Activated CD4-positive, alpha-beta T cell treated with anti-CD3 and anti-CD28 coated beads, Interleukin-2, amount 10 ng/mL, durations not matched to agents 24 days and 14 days (primary cell): ENCODE results near the gene CHRND. TPM values are rescaled to one million over a fixed set of nuclear protein-coding genes. Genes with fewer than 3 reads are reported as not detected.

ENCODE experiments used
- DNase-seq: peaks from one replicate; pipeline ENCODE4 v3.0.0; 2022
- H3K27ac Mint-ChIP-seq: one replicate; pipeline ENCODE4 v1.8.0; 2022; ENCODE audit warnings: mild to moderate bottlenecking, mixed read lengths
- H3K27me3 Mint-ChIP-seq: one replicate; pipeline ENCODE4 v1.8.0; 2022; ENCODE audit warnings: mixed read lengths
- H3K36me3 Mint-ChIP-seq: one replicate; pipeline ENCODE4 v1.8.0; 2022; ENCODE audit warnings: low read depth, mild to moderate bottlenecking, mixed read lengths
- H3K4me1 Mint-ChIP-seq: one replicate; pipeline ENCODE4 v1.8.0; 2021; ENCODE audit warnings: mixed read lengths
- H3K4me3 Mint-ChIP-seq: one replicate; pipeline ENCODE4 v1.8.0; 2022; ENCODE audit warnings: mild to moderate bottlenecking, moderate library complexity, mixed read lengths
- H3K9me3 Mint-ChIP-seq: one replicate; pipeline ENCODE4 v1.8.0; 2021; ENCODE audit warnings: mixed read lengths
- intact Hi-C: fragments of 100-400 bp; cut with micrococcal nuclease; formaldehyde crosslinking; loops from one replicate; pipeline ENCODE4 v1.15.1; 2023
- total RNA-seq: library from RNA; stranded (reverse); gene quantifications from 2 replicates; pipeline ENCODE4 v1.2.3, GENCODE V29; 2022

Gene CHRND
- total RNA-seq, 1 donor from 2014 or later, result not detected

DNA sequence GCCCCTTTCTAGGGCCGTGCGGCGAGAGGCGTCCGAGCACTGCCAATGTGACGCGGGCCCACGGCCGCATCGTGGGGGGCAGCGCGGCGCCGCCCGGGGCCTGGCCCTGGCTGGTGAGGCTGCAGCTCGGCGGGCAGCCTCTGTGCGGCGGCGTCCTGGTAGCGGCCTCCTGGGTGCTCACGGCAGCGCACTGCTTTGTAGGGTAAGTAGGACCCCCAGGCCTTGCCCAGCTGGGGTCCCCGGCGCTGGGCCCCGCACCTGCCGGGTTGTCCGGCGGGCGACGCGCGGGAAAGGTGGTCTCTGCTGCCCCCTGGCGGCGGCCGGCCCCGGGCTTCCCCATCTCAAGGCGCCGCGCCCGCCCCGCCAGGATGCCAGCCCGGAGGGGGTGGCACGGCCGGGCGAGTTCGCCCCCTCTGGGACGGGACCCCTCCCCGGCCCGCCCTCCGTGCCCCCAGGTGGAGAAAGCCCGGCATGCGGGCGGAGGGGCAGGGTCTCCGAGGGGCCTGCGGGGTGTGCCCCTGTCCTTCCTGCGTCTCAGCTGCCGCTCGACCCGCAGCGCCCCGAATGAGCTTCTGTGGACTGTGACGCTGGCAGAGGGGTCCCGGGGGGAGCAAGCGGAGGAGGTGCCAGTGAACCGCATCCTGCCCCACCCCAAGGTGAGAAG is 3.9 kb upstream of the CHRND start:
- no peak overlapping the region for H3K27ac Mint-ChIP-seq
- peak; percentile 90 for DNase-seq
- no peak overlapping the region for H3K4me3 Mint-ChIP-seq
- no peaks in the 10 kb centered on the region for H3K9me3 Mint-ChIP-seq
- H3K27me3 Mint-ChIP-seq, result peaks cover 28% of the 10 kb centered on the region
- H3K36me3 Mint-ChIP-seq, result no peaks in the 10 kb centered on the region
- intact Hi-C loops, result loop anchor here (2.0 kb wide), 1 partner anchor 75 kb away; no protein-coding TSS in a partner anchor
- peaks cover 2% of the 10 kb centered on the region for H3K4me1 Mint-ChIP-seq

DNA sequence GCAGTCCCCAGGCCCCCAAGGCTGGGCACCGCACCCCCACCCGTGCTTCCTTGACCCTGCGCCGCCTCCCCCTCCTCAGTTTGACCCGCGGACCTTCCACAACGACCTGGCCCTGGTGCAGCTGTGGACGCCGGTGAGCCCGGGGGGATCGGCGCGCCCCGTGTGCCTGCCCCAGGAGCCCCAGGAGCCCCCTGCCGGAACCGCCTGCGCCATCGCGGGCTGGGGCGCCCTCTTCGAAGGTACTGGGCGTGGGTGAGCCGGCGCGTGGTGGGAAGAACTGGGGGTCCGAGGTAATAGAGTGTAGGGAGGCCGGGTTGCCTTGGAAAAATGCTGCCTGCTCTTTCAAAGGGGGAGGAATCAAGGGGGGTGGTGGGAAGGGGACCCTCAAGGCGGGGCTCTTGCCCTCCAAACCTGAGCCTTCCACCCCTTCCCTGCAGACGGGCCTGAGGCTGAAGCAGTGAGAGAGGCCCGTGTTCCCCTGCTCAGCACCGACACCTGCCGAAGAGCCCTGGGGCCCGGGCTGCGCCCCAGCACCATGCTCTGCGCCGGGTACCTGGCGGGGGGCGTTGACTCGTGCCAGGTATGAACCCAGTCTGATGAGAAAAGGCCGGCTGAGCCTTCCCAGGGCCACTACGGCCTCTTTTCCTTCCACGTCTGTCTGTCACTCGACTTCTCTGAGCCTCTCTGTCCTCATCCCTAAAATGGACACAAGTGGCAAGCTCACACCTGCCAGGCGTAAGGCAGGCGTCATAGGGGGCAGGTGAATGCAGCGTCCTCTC is 3.1 kb upstream of the CHRND start:
- H3K27ac Mint-ChIP-seq, result no peak overlapping the region
- DNase-seq, result no peak
- no peaks in the 10 kb centered on the region for H3K9me3 Mint-ChIP-seq
- peaks cover 2% of the 10 kb centered on the region for H3K4me1 Mint-ChIP-seq
- H3K27me3 Mint-ChIP-seq, result peaks cover 31% of the 10 kb centered on the region
- H3K4me3 Mint-ChIP-seq, result peak overlapping the region; percentile 47
- intact Hi-C loops, result loop anchor here (2.0 kb wide), 1 partner anchor 76 kb away; no protein-coding TSS in a partner anchor
- no peaks in the 10 kb centered on the region for H3K36me3 Mint-ChIP-seq

DNA sequence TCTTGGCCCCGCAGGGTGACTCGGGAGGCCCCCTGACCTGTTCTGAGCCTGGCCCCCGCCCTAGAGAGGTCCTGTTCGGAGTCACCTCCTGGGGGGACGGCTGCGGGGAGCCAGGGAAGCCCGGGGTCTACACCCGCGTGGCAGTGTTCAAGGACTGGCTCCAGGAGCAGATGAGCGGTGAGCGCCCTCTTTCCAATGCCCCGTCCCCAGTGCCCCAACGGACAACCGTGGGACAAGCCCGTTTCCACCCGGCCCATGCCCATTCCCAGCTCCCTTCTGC is 2.6 kb upstream of the CHRND start:
- Mint-ChIP-seq H3K4me1 (peaks cover 3% of the 10 kb centered on the region), H3K36me3 (no peaks in the 10 kb centered on the region), H3K27me3 (peaks cover 33% of the 10 kb centered on the region), H3K27ac (no peak overlapping the region), H3K9me3 (no peaks in the 10 kb centered on the region), H3K4me3 (peak overlapping the region; percentile 47)
- DNase-seq, result no peak
- intact Hi-C loops, result loop anchor here (2.0 kb wide), 1 partner anchor 77 kb away; no protein-coding TSS in a partner anchor

DNA sequence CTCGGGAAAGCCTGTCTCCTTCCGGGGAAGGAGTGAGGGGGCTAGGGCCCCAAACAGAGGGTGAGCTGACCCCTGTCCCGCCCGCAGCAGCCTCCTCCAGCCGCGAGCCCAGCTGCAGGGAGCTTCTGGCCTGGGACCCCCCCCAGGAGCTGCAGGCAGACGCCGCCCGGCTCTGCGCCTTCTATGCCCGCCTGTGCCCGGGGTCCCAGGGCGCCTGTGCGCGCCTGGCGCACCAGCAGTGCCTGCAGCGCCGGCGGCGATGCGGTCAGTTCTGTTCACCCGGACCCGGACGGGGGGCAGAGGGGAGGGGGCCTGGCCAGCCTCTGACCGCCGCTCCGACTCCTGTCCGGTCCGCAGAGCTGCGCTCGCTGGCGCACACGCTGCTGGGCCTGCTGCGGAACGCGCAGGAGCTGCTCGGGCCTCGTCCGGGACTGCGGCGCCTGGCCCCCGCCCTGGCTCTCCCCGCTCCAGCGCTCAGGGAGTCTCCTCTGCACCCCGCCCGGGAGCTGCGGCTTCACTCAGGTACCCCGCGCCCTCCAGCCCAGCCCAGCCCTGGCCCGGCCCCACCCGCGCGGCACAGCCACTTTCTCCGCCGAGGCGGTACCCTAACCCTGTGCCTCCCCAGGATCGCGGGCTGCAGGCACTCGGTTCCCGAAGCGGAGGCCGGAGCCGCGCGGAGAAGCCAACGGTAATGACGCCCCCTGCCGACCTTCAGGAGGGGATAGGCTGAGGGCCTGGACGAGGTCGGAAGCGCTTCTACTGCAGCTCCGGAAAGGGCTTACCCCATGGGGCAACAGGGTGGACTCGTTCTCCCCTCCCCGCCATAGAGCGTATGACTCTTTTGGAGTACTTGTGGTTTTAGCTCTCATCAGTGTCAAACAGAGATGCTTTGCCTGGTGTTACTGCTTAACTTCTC is 2.0 kb upstream of the CHRND start:
- Mint-ChIP-seq H3K4me1 (peaks cover 6% of the 10 kb centered on the region), H3K27me3 (peaks cover 33% of the 10 kb centered on the region), H3K9me3 (no peaks in the 10 kb centered on the region), H3K27ac (no peak overlapping the region), H3K36me3 (no peaks in the 10 kb centered on the region), H3K4me3 (peak overlapping the region; percentile 41)
- intact Hi-C loops, result loop anchor here (2.0 kb wide), 1 partner anchor 77 kb away; no protein-coding TSS in a partner anchor
- DNase-seq, result peak; percentile 70

DNA sequence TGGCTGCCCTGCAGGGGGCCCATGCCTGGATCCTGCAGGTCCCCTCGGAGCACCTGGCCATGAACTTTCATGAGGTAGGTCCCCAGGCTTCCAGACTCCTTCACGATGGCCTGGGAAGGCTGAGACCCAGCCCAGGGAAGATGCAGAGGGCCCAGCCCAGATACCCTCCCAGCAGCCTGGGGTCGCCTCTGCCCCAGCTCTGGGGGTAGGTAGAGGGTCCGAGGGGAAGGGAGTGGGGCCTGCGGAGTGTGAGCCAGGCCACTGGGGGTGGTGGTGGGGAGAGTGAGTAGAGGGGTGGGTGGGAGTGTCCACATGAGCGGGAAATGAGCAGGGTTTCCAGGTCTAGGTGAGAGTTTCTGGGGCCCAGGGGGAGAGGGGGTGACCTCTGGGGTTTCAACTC is 1.2 kb upstream of the CHRND start:
- intact Hi-C loops, result no loop called here

DNA sequence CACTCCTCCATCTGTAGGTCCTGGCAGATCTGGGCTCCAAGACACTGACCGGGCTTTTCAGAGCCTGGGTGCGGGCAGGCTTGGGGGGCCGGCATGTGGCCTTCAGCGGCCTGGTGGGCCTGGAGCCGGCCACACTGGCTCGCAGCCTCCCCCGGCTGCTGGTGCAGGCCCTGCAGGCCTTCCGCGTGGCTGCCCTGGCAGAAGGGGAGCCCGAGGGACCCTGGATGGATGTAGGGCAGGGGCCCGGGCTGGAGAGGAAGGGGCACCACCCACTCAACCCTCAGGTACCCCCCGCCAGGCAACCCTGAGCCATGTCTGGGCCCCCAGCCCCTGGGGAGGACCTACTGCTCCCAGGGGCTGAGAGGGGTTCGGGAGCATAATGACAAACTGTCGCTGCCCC is 761 bp upstream of the CHRND start:
- DNase-seq, result no peak
- intact Hi-C loops, result no loop called here
- Mint-ChIP-seq H3K27ac (no peak overlapping the region), H3K4me1 (peaks cover 7% of the 10 kb centered on the region), H3K27me3 (peaks cover 28% of the 10 kb centered on the region), H3K4me3 (no peak overlapping the region), H3K9me3 (no peaks in the 10 kb centered on the region), H3K36me3 (no peaks in the 10 kb centered on the region)

More for the DNA sequence above, 1.2 kb upstream of the CHRND start:
- H3K4me1 Mint-ChIP-seq, result peaks cover 7% of the 10 kb centered on the region
- no peak for DNase-seq
- no peaks in the 10 kb centered on the region for H3K36me3 Mint-ChIP-seq
- no peak overlapping the region for H3K4me3 Mint-ChIP-seq
- no peaks in the 10 kb centered on the region for H3K9me3 Mint-ChIP-seq
- no peak overlapping the region for H3K27ac Mint-ChIP-seq
- peaks cover 28% of the 10 kb centered on the region for H3K27me3 Mint-ChIP-seq

DNA sequence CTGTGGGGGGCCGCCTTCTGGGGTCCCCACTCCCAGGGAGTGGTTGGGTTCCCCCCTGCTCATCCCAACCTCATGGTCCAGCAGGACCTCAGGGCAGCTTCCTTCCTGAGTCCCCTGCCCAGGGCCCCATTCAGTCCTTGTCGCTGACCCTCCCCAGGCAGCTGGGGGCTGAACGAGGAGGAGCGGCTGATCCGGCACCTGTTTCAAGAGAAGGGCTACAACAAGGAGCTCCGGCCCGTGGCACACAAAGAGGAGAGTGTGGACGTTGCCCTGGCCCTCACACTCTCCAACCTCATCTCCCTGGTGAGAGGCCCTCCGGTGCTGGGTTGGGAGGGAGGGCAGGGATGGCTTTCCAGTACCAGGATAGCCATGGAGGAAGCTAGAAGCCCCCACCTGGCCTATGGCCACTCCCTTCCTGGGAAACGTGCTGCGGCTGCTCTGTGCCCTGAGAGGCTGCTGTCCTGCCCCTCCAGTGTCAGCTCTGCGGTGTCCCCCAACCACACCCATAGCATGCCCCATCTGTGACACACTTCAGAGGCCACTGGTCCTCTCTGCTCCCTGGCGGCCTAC is 497 bp downstream of the CHRND start:
- DNase-seq, result no peak
- no peaks in the 10 kb centered on the region for H3K9me3 Mint-ChIP-seq
- no peak overlapping the region for H3K27ac Mint-ChIP-seq
- H3K4me1 Mint-ChIP-seq, result peaks cover 6% of the 10 kb centered on the region
- intact Hi-C loops, result no loop called here
- H3K36me3 Mint-ChIP-seq, result no peaks in the 10 kb centered on the region
- no peak overlapping the region for H3K4me3 Mint-ChIP-seq
- H3K27me3 Mint-ChIP-seq, result peaks cover 24% of the 10 kb centered on the region

DNA sequence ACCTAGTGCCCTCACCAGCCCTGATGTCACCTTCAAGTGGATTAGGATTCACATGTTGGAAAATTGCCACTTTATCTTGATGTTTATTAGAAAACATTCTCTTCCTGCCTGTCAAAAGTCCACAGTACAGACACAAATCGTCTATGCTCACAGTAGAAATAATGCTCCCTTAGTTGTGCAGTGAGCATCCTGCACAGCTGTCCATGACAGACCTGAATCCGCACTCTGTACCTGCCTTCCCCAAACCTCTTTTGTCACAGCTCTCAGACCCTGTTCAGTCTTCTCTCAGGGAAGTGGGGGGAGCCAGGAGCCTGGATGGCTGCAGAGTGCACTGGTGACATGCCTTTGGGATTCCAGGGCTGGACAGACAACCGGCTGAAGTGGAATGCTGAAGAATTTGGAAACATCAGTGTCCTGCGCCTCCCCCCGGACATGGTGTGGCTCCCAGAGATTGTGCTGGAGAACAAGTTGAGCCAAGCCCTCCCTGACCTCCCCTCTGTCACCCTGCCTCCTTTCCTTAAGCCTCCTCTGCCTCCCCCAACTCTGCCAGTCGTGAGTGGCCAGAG is 2.0 kb downstream of the CHRND start:
- no peak overlapping the region for H3K4me3 Mint-ChIP-seq
- H3K36me3 Mint-ChIP-seq, result no peaks in the 10 kb centered on the region
- peaks cover 21% of the 10 kb centered on the region for H3K27me3 Mint-ChIP-seq
- H3K9me3 Mint-ChIP-seq, result no peaks in the 10 kb centered on the region
- intact Hi-C loops, result no loop called here
- DNase-seq, result no peak
- H3K4me1 Mint-ChIP-seq, result peaks cover 6% of the 10 kb centered on the region
- no peak overlapping the region for H3K27ac Mint-ChIP-seq

DNA sequence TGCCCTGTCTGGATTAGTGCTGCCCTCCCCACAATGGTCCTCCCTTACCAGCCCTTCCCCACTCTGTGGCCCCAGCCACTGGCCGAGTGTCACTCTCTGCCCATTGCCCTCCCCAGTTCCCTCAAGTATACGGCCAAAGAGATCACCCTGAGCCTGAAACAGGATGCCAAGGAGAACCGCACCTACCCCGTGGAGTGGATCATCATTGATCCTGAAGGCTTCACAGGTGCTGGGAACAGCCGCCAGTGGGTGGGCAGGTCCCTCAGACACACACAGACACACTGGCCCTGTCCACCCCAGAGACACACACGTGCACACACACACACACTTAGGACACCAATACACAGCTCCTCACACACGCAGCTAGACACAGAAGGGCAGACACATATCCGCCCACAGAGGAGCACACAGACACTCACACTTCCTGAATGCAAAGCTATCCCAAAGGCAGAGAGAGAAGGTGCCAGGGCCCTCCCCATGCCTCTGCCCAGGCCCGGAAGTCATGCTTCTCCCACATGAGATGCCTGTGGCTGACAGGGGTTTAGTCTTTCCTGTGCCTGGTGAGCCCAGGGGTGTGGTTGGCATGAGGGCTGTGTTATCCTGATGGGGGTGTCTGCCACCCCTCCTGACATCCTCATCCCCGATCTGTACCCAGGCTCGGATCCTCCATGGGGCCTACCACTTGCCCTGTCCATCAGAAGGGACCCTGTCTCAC is 2.9 kb downstream of the CHRND start:
- intact Hi-C loops, result no loop called here
- peaks cover 16% of the 10 kb centered on the region for H3K27me3 Mint-ChIP-seq
- peak; percentile 59 for DNase-seq
- H3K27ac Mint-ChIP-seq, result no peak overlapping the region
- H3K36me3 Mint-ChIP-seq, result no peaks in the 10 kb centered on the region
- no peak overlapping the region for H3K4me3 Mint-ChIP-seq
- peaks cover 6% of the 10 kb centered on the region for H3K4me1 Mint-ChIP-seq
- no peaks in the 10 kb centered on the region for H3K9me3 Mint-ChIP-seq

DNA sequence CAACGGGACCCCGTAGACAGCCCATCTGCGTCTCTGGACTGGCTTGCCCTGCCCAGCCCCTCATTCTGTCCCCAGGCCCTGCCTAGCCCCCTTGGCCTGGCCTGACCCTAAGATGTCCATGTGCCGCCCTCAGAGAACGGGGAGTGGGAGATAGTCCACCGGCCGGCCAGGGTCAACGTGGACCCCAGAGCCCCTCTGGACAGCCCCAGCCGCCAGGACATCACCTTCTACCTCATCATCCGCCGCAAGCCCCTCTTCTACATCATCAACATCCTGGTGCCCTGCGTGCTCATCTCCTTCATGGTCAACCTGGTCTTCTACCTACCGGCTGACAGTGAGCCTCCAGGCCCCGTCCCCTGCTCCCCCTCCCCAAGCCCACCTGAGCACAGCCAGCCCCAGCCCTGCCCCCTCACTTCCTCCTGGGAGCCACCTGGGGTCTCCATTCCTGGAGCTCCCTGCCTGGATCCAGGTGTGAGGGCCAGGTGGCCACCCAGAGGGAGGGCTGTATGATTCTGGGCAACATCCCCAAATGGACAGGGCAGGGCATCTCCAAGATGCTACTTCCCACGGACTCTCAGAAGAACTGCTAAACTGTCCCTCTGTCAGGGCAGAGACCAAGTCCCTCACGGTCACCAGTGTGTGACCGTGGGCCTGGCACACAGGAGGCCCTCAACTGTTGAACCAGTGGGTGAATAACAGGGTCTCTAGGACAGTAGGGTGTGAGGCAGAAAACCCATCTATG is 4.0 kb downstream of the CHRND start:
- no peaks in the 10 kb centered on the region for H3K36me3 Mint-ChIP-seq
- no peaks in the 10 kb centered on the region for H3K9me3 Mint-ChIP-seq
- intact Hi-C loops, result no loop called here
- no peak overlapping the region for H3K27ac Mint-ChIP-seq
- H3K4me1 Mint-ChIP-seq, result peaks cover 6% of the 10 kb centered on the region
- peaks cover 9% of the 10 kb centered on the region for H3K27me3 Mint-ChIP-seq
- DNase-seq, result no peak
- no peak overlapping the region for H3K4me3 Mint-ChIP-seq

DNA sequence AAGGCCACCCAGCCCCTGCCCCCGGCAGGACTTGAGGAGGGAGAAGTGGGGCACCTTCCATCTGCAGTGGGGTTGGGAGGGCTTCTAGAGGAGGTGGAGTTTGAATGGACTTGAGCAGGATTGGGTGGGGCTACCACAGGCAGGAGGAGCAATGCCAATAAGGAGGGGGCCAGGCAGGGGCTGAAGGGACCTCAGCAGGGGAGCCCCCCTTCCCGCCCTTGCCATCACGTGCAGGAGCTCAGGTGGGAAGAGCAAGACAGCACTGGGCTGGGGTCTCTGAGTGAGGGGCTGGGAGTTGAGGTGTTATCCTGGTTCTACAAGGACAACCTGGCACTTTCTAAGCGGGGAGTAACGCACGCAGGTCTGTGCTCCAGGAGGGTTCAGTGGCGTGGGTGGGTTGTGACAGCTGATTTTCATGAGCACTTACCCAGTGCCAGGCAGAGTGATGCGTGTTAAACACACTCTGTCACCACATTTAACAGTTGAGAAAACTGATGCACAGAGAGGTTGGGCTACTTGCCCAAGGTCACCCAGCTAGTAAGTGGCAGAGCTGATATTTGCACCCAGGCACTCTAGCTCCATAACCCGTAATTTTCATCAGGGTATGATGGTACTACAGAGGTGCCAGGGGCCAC is 4.8 kb downstream of the CHRND start:
- H3K27ac Mint-ChIP-seq, result no peak overlapping the region
- no peak for DNase-seq
- H3K27me3 Mint-ChIP-seq, result peaks cover 9% of the 10 kb centered on the region
- H3K36me3 Mint-ChIP-seq, result no peaks in the 10 kb centered on the region
- intact Hi-C loops, result no loop called here
- no peak overlapping the region for H3K4me3 Mint-ChIP-seq
- H3K9me3 Mint-ChIP-seq, result no peaks in the 10 kb centered on the region
- H3K4me1 Mint-ChIP-seq, result peaks cover 6% of the 10 kb centered on the region

DNA sequence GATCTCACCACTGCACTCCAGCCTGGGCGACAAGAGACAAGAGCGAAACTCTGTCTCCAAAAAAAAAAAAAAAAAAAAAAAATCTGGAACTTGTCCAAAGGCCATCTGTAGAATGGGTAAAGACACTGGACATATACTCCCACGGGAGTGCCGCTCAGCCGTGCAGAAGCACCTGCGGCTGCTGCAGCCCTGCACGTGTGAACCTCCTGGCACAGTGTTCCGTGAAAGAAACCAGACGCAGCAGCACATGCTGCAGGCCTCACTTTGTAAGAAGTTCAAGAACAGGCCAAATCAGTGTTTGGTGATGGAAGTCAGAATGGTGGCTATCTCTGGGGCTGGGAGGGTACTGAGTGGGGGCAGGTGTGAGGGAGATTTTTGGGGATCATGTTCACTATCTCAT is 6.5 kb downstream of the CHRND start:
- H3K27ac Mint-ChIP-seq, result no peak overlapping the region
- H3K27me3 Mint-ChIP-seq, result peaks cover 4% of the 10 kb centered on the region
- no peaks in the 10 kb centered on the region for H3K9me3 Mint-ChIP-seq
- intact Hi-C loops, result no loop called here
- no peak overlapping the region for H3K4me3 Mint-ChIP-seq
- no peak for DNase-seq
- H3K36me3 Mint-ChIP-seq, result no peaks in the 10 kb centered on the region
- peaks cover 6% of the 10 kb centered on the region for H3K4me1 Mint-ChIP-seq
